Stimulated activated CD4-positive, alpha-beta T cell treated with anti-CD3 and anti-CD28 coated beads, Interleukin-12 subunit alpha, Interleukin-12 subunit beta, amount 100 ng/mL, for 4 hours (primary cell): ENCODE data around the gene P2RY2.
"Not testable (repeated sequence)": the region's sequence is repeated elsewhere in the genome, so short reads cannot be mapped to it uniquely, and the experiment has no call there.

Experiments
- DNase-seq: peaks from one replicate; pipeline ENCODE4 v3.0.0-alpha.2; 2020

P2RY2 gene

GRCh38 chr11:73229321-73229895 lies 11.3 kb downstream of the P2RY2 start:
- no peak for DNase-seq

GRCh38 chr11:73229896-73230875 lies 12.1 kb downstream of the P2RY2 start:
- DNase-seq, result no peak

- no peak for DNase-seq
These were observed 12.8 kb downstream of the P2RY2 start for GRCh38 chr11:73230931-73231330.

DNA sequence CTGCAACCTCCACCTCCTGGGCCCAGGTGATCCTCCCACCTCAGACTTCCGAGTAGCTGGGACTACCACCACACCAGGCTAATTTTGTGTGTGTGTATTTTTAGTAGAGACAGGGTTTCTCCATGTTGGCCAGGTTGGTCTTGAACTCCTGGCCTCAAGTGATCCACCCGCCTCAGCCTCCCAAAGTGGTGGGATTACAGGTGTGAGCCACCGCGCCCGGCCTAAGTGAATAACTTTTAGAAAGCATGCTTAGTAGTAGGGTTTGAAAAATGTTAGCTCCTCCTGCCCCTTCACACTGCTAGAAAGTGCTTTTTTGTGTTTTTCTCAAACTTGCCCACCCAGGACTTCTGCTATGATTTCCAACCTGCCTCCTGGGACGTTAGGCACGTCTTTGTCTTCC lies 14.4 kb downstream of the P2RY2 start:
- not testable (repeated sequence) for DNase-seq

GRCh38 chr11:73233211-73233610 lies 15.1 kb downstream of the P2RY2 start:
- DNase-seq, result no peak

DNA sequence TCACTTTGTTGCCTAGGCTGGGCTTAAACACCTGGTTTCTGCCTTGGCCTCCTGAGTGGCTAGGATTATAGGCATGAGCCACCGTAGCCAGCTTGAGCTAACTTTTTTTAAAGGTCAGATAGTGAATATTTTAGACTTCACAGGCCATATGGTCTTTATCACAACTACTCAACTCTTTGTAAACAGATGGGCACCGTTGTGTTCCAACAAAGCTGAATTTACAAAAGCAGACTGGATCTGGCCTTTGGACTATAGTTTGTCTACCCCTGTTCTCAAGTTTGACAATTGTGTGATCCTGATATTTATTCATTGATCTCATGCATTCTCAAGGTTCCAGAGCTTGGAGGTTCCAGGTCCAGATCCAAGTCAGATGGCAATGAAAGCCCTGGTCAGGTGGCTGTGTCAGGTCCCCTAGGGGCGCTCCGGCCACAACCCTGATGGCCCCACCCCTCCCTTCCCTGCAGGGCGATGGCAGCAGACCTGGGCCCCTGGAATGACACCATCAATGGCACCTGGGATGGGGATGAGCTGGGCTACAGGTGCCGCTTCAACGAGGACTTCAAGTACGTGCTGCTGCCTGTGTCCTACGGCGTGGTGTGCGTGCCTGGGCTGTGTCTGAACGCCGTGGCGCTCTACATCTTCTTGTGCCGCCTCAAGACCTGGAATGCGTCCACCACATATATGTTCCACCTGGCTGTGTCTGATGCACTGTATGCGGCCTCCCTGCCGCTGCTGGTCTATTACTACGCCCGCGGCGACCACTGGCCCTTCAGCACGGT lies 15.8 kb downstream of the P2RY2 start:
- no peak for DNase-seq

DNA sequence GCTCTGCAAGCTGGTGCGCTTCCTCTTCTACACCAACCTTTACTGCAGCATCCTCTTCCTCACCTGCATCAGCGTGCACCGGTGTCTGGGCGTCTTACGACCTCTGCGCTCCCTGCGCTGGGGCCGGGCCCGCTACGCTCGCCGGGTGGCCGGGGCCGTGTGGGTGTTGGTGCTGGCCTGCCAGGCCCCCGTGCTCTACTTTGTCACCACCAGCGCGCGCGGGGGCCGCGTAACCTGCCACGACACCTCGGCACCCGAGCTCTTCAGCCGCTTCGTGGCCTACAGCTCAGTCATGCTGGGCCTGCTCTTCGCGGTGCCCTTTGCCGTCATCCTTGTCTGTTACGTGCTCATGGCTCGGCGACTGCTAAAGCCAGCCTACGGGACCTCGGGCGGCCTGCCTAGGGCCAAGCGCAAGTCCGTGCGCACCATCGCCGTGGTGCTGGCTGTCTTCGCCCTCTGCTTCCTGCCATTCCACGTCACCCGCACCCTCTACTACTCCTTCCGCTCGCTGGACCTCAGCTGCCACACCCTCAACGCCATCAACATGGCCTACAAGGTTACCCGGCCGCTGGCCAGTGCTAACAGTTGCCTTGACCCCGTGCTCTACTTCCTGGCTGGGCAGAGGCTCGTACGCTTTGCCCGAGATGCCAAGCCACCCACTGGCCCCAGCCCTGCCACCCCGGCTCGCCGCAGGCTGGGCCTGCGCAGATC lies 16.5 kb downstream of the P2RY2 start:
- DNase-seq, result no peak

DNA sequence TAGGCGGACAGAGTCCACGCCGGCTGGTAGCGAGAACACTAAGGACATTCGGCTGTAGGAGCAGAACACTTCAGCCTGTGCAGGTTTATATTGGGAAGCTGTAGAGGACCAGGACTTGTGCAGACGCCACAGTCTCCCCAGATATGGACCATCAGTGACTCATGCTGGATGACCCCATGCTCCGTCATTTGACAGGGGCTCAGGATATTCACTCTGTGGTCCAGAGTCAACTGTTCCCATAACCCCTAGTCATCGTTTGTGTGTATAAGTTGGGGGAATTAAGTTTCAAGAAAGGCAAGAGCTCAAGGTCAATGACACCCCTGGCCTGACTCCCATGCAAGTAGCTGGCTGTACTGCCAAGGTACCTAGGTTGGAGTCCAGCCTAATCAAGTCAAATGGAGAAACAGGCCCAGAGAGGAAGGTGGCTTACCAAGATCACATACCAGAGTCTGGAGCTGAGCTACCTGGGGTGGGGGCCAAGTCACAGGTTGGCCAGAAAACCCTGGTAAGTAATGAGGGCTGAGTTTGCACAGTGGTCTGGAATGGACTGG lies 17.2 kb downstream of the P2RY2 start:
- DNase-seq, result no peak

DNA sequence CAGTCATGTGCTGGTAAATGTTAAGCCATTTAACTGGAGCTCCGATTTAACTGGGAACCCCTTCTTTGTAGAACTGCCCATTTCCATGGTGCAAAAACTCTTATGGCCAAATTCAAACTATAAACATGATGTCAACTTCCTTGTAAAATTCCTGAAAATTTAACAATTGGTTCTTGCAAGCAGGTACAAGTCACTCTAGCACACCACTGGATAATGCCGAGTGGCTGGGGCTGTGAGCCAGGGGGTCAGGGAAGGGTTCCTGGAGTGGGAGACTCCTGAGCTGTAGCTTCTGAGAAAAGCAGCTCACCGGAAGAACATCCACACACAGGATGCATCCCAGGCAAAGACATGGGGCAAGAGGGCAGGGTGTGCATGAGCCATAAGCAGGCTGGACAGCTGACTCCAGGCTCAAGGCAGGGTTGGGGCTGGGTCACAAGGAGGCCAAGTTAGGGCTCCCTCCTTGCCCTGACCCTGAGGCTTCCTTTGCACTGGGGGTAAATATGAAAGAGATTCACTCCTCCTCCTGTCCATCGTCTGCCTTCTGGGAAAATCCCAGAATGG lies 18.2 kb downstream of the P2RY2 start:
- DNase-seq, result no peak

DNA sequence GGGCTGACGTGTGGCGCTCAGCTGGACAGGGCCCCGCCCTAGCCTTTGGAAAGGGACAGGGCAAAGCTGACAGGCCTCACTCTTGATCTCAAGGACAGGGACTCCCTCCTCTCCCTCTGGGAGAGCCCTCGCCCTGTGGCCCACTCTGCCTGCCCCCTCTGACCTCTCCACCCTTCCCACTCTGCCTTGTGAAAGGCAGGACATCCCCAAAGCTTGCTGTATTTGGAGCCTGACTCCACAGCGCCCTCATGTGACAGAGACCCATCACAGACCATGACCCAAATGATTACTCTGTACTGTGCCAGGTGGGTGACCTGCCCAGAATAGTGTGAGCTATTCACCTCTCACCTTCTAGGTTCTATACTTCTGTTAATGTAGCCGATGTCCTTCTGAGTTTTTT lies 18.8 kb downstream of the P2RY2 start:
- no peak for DNase-seq

DNA sequence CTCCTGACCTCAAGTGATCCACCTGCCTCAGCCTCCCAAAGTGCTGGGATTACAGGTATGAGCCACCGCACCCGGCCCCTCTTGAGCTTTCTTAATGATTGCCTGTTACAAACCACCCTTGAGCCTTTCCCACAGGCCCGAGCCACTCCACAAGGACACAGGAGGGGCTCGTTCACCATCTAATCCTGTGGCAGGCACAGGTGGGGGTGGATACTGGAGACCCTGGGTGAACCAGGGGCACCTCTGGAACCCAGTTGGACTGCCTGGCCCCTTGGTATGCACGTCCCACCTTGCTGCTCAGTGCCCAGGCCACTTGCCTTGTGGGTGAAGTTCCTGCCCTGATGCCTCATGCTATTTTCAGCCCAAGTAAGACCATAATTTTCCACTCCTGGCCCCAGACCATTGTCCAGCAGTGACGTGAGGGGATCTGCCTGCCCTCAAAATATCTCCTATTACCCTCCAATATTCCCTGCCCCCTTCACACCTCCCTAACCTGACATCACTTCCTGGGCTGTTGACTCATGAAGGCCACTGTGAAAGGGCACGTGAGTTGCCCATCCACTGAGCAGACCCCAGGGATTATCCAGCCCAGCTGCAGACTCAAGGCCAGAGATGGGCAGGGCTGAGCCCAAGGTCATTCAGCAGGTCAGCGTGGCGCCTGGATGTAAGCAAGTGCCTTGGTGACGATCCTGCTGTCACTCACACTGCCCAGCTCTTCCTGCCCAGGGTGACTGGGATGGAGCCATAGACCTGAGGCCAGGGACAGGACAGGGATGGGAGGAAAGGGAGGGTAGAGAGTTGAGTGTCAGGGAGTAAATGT lies 19.6 kb downstream of the P2RY2 start:
- no peak for DNase-seq

DNA sequence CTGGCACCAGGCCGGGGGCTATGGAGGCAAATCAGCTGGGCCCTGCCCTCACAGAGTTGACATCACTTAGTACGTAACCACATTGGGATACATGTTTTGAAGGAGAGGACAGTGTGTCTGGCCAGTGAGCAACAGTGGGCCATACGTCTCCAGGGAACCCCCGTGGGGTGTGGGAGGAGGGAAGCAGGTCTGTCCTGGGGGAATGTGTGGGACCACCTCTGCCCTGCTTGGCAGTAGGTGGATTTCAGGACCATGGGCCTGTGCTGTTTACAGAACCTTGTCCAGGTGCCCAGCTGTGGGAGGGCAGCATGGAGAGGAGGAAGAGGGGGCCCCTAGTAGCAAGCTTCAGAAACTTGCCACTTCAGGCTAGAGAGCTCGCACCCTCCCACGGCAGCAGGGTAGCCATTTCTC lies 21.0 kb downstream of the P2RY2 start:
- DNase-seq, result no peak

DNA sequence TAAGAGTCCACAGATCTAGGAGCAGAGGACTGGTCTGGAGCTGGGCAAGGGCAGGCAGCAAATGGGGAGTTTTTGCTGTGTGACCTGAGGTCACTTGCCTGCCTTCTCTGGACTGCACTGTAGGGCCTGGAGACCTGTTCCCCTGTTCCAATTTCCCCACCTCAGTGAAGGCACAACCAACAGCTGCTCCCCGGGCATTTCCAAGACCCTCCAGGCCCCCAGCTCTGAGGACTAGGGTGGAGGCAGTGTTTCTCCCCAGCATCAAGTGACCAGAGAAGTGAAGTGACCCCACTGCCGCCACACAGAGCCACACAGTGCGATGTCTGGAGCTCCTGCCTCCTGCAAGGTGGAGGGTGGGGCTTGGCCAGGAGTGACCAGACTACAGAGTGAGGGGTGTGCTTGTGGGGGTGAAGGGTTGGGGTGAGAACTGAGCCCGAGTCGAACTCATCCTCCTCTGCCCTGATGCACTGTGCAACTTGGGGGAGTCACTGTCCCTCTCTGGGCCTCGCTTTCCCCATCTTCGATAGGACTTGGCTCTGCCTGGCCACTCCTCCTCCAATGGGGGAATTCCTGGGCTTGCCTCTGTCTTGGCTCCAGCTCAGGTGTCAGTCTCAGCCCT lies 21.6 kb downstream of the P2RY2 start:
- no peak for DNase-seq

- DNase-seq, result no peak
These were observed 22.2 kb downstream of the P2RY2 start for GRCh38 chr11:73240190-73240781.

GRCh38 chr11:73241300-73241699 lies 23.2 kb downstream of the P2RY2 start:
- DNase-seq, result no peak

DNA sequence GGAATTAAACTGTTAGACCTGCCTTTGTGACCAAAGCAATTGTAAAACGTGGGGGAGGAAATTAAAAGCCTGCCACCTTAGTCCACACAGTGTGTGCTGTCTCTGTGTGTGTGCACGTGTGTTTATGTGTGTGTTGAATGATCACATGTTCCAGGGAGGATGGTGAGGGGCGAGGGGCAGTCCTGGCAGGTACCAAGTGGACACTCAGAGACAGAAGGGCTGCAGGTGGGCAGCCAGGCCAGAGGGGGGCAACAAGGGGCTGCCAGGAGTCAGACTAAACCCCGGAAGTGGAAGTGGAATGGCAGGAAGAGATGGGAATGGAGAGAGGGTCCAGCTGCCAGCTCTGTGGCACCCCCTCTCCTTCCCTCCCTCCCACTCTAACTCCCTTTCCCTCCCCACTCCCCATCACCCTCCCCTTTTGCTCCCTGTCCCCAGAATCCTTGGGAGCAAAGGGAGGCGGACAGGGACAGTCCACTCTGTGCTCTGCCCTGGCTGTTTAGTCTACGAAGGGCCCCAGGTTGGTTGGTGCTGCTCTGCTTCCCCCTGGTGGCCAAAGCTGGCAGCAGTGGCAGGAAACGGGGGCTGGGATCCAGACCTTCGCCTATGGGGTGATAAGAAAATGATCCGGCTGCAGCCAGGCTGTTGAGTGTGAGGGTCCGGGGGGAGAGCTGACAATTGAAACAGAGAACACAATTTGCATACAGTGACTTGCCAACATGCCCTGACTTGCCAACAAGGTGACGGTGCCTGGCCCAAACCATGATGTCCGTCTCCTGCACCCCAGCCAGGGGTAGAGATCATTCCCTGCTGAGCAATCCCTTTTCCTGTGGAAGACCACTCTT lies 24.4 kb downstream of the P2RY2 start:
- peak; percentile 75 for DNase-seq

DNA sequence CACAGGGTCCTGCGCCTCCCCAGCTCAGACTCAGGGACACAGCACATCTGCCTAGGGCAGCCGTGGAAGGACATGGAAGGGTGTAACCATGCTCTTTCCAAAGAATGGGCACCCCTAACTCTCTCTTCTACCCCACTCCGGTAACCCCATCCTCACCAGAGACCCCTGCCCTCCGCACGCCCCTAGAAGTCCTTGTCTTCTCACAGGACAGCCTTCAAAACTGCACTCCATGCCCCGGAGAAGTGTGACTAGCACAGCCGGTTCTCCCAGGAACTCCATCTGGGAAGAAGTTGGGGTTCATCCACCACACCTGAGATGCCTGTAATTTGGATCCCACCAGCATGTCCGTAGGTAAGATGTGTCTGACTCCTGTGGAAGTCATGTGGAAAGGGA lies 25.0 kb downstream of the P2RY2 start:
- DNase-seq, result no peak

- no peak for DNase-seq
These were observed 26.6 kb downstream of the P2RY2 start for GRCh38 chr11:73244589-73245240.

GRCh38 chr11:73245461-73245860 lies 27.4 kb downstream of the P2RY2 start:
- DNase-seq, result no peak
